BJ (cell line): ENCODE measurements around the gene CPA3. TPM values are rescaled to one million over a fixed set of nuclear protein-coding genes. Genes with fewer than 3 reads are reported as not detected.

ENCODE experiments used
- CTCF ChIA-PET: fragments of 350-600 bp; formaldehyde crosslinking; extraction: SDS; loops from one replicate; lab custom pipeline; 2021; ENCODE audit warnings: antibody characterized with exemption, inconsistent platforms; lab: Yijun Ruan, JAX
- POLR2A ChIA-PET: fragments of 300-600 bp; sonication (Branson Sonifier 250); formaldehyde crosslinking; extraction: SDS; loops from one replicate; lab custom pipeline; 2021; ENCODE audit warnings: antibody characterized with exemption; lab: Charles Lee
- DNase-seq: peaks from one replicate; pipeline ENCODE4 v3.0.0-alpha.2; 2011; ENCODE audit warnings: low read depth
- H3K27me3 ChIP-seq: 2 replicates; pipeline ENCODE4 v1.6.0; 2011; ENCODE audit warnings: low read length; ENCODE audit not compliant: control insufficient read depth, insufficient read depth
- H3K36me3 ChIP-seq: 2 replicates; pipeline ENCODE4 v1.5.1; 2011; ENCODE audit warnings: low read length; ENCODE audit not compliant: control insufficient read depth, insufficient read depth
- H3K4me3 ChIP-seq: 2 replicates; pipeline ENCODE4 v1.5.1; 2011; ENCODE audit warnings: low read depth, mild to moderate bottlenecking, control low read depth, low read length
- polyA plus RNA-seq: library from polyadenylated mRNA; depleted of rRNA; stranded (reverse); fragments of >200 nt; gene quantifications from 2 replicates; pipeline ENCODE4 v1.2.3, GENCODE V29; 2011
- TF ChIP-seq, protein P1 (sequence below): IDR thresholded peaks from 2 replicates; pipeline ENCODE4 v1.5.1; 2011; ENCODE audit warnings: low read depth, mild to moderate bottlenecking, control low read depth, inconsistent platforms, low read length, moderate library complexity; ENCODE audit not compliant: insufficient read depth

Gene CPA3
- polyA plus RNA-seq, 1 experiment: 3.1 TPM

GRCh38 chr3:148880681-148881080 is 15.6 kb downstream of the CPA3 start:
- POLR2A ChIA-PET: no interaction called here
- CTCF ChIA-PET: interaction anchor here (0.8 to 1.7 kb wide), 5 partner anchors 10 to 52 kb away, joined by 3 read pairs; partner anchors contain the start of gene CPA3
- DNase-seq: no peak

GRCh38 chr3:148881286-148881685 is 16.2 kb downstream of the CPA3 start:
- DNase-seq: no peak
- Histone ChIP-seq H3K4me3 (no peak overlapping the region), H3K36me3 (no peaks in the 10 kb centered on the region), H3K27me3 (no peaks in the 10 kb centered on the region)
- ChIA-PET POLR2A (no interaction called here), CTCF (interaction anchor here (0.8 to 1.7 kb wide), 4 partner anchors 11 to 62 kb away, joined by 3 read pairs; partner anchors contain the start of gene CPA3)
- TF ChIP-seq, protein P1, sequence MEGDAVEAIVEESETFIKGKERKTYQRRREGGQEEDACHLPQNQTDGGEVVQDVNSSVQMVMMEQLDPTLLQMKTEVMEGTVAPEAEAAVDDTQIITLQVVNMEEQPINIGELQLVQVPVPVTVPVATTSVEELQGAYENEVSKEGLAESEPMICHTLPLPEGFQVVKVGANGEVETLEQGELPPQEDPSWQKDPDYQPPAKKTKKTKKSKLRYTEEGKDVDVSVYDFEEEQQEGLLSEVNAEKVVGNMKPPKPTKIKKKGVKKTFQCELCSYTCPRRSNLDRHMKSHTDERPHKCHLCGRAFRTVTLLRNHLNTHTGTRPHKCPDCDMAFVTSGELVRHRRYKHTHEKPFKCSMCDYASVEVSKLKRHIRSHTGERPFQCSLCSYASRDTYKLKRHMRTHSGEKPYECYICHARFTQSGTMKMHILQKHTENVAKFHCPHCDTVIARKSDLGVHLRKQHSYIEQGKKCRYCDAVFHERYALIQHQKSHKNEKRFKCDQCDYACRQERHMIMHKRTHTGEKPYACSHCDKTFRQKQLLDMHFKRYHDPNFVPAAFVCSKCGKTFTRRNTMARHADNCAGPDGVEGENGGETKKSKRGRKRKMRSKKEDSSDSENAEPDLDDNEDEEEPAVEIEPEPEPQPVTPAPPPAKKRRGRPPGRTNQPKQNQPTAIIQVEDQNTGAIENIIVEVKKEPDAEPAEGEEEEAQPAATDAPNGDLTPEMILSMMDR: no peak

More at GRCh38 chr3:148880681-148881080, 15.6 kb downstream of the CPA3 start:
- Histone ChIP-seq H3K4me3 (no peak overlapping the region), H3K36me3 (no peaks in the 10 kb centered on the region), H3K27me3 (no peaks in the 10 kb centered on the region)
- TF ChIP-seq, protein P1: no peak

GRCh38 chr3:148882288-148882687 is 17.2 kb downstream of the CPA3 start:
- DNase-seq: no peak
- Histone ChIP-seq H3K36me3 (no peaks in the 10 kb centered on the region), H3K27me3 (no peaks in the 10 kb centered on the region), H3K4me3 (no peak overlapping the region)
- TF ChIP-seq, protein P1: no peak
- ChIA-PET POLR2A (no interaction called here), CTCF (interaction anchor here (1.3 kb wide), 1 partner anchor 61 kb away, joined by 3 read pairs; no protein-coding TSS in a partner anchor)

DNA sequence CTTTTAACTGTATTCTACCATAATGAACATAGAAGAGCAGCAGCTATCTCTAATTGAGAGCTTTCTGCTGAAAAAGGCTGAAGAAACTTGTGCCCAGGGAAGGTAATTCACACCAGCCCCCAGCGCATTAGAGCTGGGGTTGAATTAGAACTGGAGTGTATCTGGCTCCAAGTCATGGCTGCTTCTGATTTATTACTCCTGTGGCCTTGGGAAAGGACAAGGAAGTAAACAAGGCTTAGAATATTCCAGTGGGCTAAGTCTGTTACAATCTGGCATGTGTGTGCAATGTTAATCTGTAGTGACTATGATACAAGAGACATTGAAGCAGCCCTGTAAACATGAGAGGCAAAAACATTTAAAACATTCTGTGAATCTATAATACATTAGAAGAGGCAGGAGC is 18.1 kb downstream of the CPA3 start:
- CTCF ChIA-PET: interaction anchor here (1.3 kb wide), 1 partner anchor 15 kb away, joined by 3 read pairs; no protein-coding TSS in a partner anchor
- POLR2A ChIA-PET: no interaction called here

DNA sequence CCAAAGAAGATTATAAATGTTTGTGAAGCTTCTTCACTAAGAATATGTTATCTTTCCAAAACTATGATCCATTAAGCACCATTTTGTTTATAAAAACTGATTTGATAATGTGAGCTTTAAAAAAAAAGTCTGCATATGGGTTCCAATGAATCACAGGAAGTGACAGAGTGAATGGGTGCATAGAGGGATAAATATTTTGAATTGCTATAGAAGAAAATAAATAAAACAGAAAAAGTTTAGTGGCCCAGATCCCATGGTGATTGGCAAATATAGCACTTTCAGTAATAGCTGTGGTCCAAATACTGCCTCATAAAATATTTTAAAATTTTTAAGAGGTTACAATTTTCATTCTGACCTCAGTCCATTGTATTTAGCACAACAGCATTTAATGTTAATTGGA is 19.2 kb downstream of the CPA3 start:
- no peaks in the 10 kb centered on the region for H3K36me3 ChIP-seq
- DNase-seq: no peak
- CTCF ChIA-PET: no interaction called here

More for the DNA sequence above, 18.1 kb downstream of the CPA3 start:
- no peaks in the 10 kb centered on the region for H3K36me3 ChIP-seq
- no peak for DNase-seq
- TF ChIP-seq, protein P1: no peak
- H3K27me3 ChIP-seq: no peaks in the 10 kb centered on the region
- H3K4me3 ChIP-seq: no peak overlapping the region

More for the DNA sequence above, 19.2 kb downstream of the CPA3 start:
- POLR2A ChIA-PET: no interaction called here
- Histone ChIP-seq H3K27me3 (no peaks in the 10 kb centered on the region), H3K4me3 (no peak overlapping the region)
- TF ChIP-seq, protein P1: no peak
